Skin of body (tissue), 2 donors: Measurements from ENCODE around the gene S1PR4. TPM values are rescaled to one million over a fixed set of nuclear protein-coding genes. Genes with fewer than 3 reads are reported as not detected.

Source experiments
- DNase-seq: peaks from one replicate; lab custom pipeline; 2025; lab: John Stamatoyannopoulos, UW
- total RNA-seq: library from RNA; depleted of rRNA; stranded (reverse); fragments of >200 nt; gene quantifications from one replicate; pipeline ENCODE4 v1.2.3, GENCODE V29; 2014

S1PR4 gene, protein sequence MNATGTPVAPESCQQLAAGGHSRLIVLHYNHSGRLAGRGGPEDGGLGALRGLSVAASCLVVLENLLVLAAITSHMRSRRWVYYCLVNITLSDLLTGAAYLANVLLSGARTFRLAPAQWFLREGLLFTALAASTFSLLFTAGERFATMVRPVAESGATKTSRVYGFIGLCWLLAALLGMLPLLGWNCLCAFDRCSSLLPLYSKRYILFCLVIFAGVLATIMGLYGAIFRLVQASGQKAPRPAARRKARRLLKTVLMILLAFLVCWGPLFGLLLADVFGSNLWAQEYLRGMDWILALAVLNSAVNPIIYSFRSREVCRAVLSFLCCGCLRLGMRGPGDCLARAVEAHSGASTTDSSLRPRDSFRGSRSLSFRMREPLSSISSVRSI
- 1.9 TPM for total RNA-seq

DNA sequence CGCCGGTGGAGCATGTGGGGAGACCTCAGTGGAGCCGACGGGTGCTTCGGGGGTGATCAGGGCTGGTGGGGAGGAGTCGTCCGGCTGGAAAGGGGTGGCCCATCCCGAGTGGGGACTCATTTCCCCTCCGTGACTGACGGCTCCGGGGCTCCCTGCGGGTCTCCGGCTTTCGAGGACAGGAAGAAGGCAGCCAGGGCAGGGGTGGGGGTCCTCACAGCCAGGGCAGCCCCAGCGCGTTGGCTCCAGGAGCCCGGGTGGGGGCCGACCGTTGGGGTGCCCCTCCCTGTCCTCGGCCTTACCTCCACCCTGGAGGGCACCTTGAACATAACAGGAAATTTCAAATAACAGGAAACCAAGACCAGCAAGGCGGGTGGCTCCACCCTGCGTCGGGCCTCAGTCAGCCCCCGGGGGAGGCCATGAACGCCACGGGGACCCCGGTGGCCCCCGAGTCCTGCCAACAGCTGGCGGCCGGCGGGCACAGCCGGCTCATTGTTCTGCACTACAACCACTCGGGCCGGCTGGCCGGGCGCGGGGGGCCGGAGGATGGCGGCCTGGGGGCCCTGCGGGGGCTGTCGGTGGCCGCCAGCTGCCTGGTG, at the start of gene S1PR4:
S1PR4 (plus strand) TSS at position 393 of the 596 bp plus-strand sequence; CDS start at position 417, 24 bp downstream.
- DNase-seq, result no peak

DNA sequence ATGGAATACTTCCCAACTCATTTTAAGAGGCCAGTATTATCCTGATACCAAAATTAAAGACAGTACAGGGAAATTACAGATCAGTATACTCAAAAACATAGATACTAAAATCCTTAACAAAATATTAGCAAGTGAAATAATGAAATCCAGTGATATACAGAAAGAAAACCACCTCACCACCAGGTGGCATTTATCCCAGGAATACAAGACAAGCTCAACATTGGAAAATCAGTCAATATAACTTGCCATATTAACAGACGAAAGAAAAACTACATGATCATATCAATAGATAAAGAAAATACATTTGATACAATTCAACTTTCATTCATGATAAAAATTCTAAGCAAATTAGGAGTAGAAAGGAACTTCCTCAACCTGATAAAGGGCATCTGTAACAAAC, 49.5 kb upstream of the S1PR4 start:
- DNase-seq, result no peak

DNA sequence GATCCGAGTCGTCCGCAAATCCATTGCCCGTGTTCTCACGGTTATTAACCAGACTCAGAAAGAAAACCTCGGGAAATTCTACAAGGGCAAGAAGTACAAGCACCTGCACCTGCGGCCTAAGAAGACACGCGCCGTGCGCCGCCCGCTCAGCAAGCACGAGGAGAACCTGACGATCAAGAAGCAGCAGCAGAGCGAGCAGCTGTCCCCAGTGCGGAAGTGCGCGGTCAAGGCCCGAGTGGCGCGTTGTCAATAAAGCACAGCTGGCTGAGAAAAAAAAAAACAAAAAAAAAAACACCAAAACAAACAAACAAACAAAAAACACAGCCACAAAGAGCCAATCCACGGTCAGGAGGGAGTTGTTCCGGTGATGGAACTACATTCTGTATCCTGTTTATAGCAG, 47.4 kb upstream of the S1PR4 start:
- DNase-seq, result no peak

DNA sequence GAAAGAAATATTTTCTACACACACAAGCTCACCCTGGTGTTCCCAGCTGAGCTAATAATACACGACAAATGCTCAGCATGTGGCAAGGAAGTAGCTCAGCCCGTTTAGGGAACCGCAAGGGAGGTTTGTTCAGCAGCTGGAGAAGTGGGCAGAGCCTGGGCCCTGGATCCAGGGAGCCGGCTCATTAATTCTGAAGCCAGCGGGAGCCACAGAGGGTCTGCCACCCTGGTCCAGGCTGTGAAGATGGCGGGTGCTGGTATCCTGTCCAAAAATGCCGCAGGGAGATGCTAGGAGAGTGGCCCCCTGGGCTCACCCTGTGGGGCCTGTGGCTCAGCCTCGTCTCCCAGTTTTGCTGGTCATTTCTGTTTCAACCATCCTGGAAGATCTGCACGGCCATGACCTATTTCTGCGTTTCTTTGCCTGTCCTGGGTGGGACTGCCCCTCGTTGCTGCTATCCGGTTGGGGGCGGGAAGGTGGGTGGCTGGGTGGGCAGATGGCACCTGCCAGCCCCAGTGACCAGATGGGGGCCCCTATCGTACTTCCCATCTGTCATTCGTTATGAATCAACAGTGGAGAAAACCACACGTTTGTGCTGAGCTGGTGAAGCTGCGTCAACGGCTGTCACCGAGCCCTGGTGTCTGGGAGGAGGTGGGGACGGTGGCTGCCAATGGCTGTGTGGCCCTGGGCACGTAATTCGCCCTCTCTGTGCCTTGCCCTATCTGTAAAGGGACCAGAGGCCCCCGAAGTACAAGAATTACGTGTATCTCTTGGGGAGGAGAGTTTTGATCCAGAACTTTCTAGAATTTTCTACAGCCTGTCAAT, 45.4 kb upstream of the S1PR4 start:
- peak; percentile 10 for DNase-seq

DNA sequence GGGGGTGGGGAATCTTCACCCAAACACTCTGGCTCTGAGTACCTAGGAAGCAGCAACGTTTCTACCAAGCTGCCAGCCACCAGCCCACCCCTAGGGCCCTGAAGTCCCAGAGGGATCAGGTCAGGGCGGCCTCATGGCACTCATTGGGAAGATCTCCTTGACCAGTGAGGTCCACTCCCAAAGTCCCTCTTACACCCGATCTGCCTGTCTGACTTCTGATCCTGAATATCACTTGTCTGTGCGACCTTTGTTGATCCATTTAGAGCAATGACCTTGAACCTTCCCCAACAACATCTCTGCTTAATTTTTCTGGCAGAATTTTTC, 44.8 kb upstream of the S1PR4 start:
- no peak for DNase-seq

DNA sequence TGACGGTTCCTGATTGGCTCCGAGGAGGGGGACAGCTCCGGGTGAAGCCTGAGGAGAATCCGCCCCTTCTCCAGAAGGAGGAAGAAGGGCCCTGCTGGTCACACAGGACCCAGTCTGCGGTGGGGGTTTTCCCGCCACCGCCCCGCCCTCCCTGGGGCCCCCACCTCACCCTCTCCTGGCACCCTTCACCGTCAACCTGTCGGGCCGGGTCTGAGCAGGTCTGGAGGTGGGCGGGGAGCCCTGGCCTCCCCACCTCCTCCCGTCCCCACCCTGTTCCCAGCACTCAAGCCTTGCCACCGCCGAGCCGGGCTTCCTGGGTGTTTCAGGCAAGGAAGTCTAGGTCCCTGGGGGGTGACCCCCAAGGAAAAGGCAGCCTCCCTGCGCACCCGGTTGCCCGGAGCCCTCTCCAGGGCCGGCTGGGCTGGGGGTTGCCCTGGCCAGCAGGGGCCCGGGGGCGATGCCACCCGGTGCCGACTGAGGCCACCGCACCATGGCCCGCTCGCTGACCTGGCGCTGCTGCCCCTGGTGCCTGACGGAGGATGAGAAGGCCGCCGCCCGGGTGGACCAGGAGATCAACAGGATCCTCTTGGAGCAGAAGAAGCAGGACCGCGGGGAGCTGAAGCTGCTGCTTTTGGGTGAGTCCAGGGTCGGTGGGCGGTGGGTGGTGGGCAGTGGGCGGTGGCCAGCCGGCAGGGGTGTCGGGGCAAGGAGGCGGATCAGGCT, 42.4 kb upstream of the S1PR4 start, which contains the start of gene GNA15:
GNA15 (plus strand) TSS at position 73 of the 723 bp plus-strand sequence; CDS start at position 491, 418 bp downstream.
- DNase-seq, result no peak

DNA sequence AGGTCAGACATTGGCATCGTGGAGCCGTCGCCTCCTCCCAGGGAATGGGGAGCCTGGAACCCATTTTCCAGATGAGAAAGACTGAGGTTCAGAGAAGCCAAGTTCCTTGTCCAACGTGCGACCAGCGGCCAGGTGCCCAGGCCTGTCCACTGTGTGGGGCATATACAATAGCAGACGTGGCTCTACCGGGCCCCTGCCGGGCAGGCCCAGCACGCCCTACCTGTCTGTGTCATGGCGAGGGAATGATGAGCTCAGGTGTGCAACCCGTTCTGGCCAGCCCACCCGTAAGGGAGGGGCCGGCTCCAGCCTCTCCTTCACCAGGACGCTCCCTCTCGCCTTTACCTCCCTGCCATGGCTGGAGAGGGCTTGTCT, 41.9 kb upstream of the S1PR4 start:
- DNase-seq, result no peak

DNA sequence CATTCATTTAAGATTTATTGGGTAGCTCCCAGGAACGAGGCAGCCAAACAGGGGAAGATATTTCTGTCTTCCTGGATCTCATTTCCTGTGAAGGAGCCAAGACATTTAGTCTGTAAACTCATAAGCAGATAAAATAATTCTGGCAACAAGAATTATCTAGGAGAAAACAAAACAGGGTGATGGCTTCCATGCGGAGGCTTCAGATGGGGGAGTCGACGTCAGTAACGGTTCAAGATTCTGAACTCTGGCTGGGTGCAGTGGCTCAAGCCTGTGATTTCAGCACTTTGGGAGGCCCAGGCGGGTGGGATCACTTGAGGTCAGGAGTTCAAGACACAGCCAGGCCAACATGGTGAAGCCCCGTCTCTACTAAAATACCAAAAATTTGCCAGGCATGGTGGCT, 41.5 kb upstream of the S1PR4 start:
- no peak for DNase-seq

DNA sequence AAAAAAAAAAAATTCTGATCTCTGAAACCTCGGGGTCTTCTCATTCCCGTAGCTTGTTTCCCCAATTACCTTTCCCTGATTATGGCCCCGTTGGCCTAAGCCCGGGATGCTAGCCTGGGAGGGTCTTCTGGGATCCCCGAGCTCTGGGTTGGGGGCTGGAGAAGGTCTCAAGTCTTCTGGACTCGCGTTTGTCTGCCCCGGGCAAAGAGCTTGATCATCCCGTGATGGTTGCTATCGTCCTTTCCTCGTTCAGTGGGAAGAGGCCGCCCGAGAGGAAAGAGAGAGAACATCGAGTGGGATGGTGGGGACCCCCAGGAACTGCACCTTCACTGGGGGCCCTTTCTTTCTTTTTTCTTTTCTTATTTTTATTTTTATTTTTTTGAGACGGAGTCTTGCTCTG, 40.3 kb upstream of the S1PR4 start:
- no peak for DNase-seq

DNA sequence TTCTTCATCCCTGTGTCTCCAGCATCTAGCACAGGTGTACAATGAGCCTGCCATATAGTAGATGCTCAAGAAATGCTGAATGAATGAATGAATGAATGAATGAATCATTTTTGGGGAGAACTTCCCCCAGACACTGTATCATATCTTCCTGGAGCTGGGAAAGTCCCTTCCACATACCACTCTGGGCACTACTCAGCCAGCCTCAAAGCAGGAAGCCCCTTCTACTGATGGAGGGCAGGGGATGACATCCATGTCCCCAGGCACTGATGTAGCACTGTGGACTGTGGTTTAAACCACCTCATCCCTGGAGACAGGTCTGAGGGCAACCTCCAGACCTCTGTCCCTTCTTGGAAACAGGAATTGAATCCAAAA, 37.9 kb upstream of the S1PR4 start:
- DNase-seq, result no peak

DNA sequence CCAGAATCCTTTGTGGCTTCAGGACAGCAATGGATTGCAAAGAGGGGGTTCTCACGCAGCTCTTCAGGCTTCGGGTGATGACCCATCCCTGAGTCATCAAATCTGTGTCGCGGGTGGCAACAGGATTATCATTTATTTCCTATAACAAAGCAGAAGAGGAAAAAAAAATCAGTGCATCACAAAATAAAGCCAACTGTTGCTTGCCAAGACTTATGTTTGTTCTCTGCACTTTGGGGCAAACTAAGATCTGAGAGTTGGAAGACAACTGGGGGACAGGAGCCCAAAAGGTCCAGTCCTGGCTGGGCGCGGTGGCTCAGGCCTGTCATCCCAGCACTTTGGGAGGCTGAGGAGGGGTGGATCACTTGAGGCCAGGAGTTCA, 36.3 kb upstream of the S1PR4 start:
- DNase-seq, result no peak

DNA sequence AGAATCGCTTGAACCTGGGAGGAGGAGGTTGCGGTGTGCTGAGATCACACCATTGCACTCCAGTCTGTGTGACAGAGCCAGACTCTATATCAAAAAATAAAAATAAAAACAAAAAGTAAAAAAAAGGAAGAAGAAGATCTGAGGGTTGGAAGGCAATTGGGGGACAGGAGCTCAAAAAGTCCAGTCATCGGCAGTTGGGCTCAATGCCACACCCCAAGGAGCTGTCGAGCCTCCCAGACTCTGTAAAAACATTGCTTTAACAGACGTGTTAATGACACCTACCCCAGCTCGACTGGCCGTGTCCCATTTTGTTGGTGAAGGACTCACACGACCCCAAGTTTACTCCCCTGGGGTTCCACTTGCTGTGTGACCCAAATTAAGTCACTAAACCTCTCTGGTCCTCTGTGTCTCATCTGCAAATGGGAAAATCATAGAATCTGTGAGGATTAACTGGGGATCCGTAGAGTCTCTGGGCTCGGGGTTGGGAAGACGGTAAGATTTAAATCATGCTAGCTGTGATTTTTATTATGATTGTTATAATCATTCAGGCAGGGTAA, 35.7 kb upstream of the S1PR4 start:
- DNase-seq, result no peak

DNA sequence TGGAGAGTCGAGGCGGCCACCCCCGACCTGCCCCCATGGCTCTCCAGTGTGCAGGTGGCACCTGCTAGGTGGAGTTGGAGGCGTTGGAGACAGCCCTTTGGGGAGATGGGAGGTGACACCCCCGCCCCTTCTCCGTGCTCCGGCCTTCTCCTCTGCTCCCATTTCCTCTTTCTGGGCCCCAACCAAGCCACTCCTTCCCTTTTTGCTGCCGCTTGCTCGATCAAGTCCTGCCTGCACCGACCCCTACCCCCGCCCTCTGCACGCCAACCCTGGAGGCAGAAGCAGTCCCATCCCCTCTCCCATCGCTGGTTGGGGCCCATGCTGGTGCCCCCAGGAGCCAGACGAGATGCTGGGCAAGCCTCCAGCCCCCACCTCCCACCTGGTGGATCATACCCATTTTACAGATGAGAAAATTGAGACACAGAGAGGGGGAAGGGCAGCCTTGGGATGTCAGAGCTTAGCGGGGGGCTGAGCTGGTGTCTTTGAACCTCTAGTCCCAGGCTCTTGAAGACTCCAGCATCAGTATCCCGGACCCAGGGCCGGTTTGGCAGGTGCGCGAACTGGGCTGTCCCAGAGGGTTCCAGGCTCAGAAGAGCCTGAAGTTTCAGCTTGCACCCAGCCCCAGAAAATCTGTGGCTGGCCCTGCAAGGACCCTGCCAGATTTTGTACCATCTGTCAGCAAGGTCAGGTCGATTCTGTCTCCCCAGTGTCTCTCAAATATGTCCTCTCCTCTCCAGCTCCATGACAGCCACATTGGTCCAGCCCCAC, 32.5 kb upstream of the S1PR4 start:
- no peak for DNase-seq

DNA sequence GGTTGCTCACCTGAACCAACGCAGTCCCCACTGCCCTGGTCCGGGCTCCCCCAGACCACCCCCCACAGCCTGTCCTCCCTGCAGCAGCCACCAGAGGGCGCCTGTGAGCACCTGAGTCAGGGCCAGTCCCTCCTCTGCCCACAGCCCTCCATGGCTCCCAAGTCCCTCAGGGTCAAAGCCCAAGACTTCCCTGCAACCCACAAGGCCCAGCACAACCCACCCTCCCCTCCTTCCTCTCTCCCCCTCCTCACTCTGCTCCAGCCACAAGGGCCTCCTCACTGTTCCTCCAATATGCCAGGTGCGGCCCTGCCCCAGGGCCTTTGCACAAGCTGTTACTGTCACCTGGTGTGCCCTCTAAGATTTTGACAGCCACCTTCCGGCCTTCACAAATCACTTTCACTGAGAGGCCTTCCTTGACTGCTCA, 31.9 kb upstream of the S1PR4 start:
- no peak for DNase-seq

DNA sequence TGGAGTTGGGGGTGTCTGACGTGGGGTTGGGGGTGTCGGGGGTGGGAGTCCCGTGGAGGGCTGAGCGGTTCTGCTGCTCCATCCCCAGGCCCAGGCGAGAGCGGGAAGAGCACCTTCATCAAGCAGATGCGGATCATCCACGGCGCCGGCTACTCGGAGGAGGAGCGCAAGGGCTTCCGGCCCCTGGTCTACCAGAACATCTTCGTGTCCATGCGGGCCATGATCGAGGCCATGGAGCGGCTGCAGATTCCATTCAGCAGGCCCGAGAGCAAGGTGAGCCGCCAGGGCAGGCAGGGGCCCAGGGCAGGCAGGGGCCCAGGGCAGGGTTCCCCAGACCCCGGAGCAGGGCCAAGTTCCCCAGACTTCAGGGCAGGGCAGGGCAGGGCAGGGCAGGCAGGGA, 30.1 kb upstream of the S1PR4 start:
- no peak for DNase-seq

DNA sequence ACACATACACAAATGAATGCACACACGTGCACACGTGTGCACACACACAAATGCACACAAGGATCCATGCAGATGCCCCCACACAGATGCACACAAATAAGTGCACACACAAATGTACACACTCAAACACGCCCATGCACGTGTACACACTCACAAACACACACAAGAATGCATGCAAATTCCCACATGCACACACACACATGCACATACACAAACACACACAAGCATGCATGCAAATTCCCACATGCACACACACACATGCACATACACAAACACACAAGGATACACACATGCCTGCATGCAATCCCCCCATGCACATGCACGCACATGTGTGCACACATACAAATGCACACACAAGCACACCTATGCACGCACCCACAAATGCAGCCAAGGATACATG, 29.5 kb upstream of the S1PR4 start:
- no peak for DNase-seq

DNA sequence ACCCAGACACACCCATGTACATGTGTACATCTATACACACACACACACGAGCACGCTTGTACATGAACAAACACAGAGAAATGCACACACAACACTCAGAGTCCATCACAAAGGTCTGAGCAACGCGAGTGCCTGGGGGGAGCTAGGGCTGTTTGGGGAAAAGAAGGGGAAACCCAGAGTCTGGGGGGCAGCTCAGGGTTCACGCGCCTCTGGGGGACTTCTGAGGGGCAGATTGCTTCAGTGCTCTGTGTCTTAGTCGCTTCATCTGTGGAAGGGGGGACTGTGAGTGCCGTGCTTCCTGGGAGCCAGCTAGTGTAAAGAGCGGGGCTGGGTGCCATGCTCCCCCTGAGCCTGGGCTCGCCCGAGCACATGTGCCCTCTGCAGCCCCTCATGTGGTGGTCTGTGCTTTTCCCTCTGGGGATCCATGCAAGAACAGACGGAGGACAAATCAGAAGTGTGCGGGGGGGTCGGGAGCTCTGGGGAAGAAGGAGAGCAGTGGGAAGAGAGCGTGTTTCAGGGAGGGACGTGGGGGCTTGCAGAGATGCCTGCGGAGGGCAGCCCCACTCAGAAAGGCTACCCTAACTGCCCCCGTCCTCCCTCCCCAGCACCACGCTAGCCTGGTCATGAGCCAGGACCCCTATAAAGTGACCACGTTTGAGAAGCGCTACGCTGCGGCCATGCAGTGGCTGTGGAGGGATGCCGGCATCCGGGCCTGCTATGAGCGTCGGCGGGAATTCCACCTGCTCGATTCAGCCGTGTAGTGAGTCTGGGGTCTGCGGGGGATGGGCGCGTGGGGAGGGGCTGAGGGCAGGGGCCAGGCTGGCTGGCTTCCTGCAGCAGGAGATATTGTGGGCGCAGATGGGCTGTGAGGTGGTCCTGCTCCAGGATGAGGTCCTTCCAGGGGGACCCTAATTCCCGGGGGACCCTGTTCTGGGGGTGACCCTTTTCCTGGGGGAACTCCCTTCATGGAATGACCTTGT, 28.8 kb upstream of the S1PR4 start:
- no peak for DNase-seq

DNA sequence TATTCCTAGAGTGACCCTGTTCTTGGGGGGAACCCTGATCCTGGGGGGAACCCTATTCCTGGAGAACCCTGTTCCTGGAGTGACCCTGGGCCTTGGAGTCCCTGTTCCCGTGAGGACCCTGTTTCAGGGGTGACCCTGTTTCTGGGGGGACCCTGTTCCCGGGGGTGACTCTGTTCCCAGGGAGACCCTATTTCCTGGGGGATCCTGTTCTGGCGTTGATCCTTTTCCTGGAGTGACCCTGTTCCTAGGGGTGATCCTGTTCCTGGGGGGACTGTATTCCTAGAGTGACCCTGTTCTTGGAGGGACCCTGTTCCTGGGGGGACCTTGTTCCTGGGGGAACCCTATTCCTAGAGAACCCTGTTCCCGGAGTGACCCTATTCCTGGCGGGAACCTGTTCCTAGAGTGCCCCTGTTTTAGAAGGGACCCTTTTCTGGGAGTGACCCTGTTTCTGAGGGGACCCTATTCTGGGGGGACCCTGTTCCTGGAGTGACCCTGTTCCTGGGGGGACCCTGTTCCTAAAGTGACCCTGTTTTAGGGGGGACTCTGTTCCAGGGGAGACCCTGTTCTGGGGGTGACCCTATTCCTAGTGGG, 27.7 kb upstream of the S1PR4 start:
- DNase-seq, result no peak
